HCT116 (cell line): ENCODE results near the gene NKTR. TPM values are rescaled to one million over a fixed set of nuclear protein-coding genes. Genes with fewer than 3 reads are reported as not detected.

ENCODE experiments used
- ATAC-seq: fragments of 200-7000 bp; cut with Tn5 transposase; 2 replicates; pipeline ENCODE4 v1.9.1; 2020; ENCODE audit warnings: mild to moderate bottlenecking, moderate library complexity
- BruUV-seq: library from RNA; stranded (reverse); fragments of 400-500 nt; replicated peaks from 2 replicates; lab custom pipeline; 2021; lab: Mats Ljungman, UMichigan
- CTCF ChIA-PET: fragments of 300-600 bp; sonication (Branson Sonifier 250); formaldehyde crosslinking; loops from one replicate; lab custom pipeline; 2021; ENCODE audit warnings: antibody characterized with exemption; lab: Charles Lee
- POLR2A ChIA-PET: fragments of 300-600, 350-600 bp; sonication (Branson Sonifier 250); formaldehyde crosslinking; loops from one replicate; lab custom pipeline; 2021; ENCODE audit warnings: antibody characterized with exemption; lab: Charles Lee
- RAD21 ChIA-PET, 2 experiments: fragments of 300-600 bp; sonication (Branson Sonifier 250); formaldehyde crosslinking; loops; one replicate each; lab custom pipeline; 2023; ENCODE audit warnings: low total read pairs in 2 of 2; ENCODE audit not compliant: uncharacterized antibody in 2 of 2, unreplicated experiment in 2 of 2, low non-redundant PET in 1 of 2; lab: Charles Lee
- DNase-seq: peaks from one replicate; pipeline ENCODE4 v3.0.0-alpha.2; 2010; ENCODE audit warnings: low read depth, low spot score
- H2AFZ ChIP-seq: fragments of 200-600 bp; shearing (Covaris generic), sonication (generic); 2 replicates; pipeline ENCODE4 v1.6.1; 2017; ENCODE audit warnings: low read depth, mixed run types, mixed read lengths, antibody characterized with exemption, low read length; ENCODE audit not compliant: poor library complexity, severe bottlenecking
- H3K27ac ChIP-seq: 2 replicates; pipeline ENCODE4 v1.5.1; 2012; ENCODE audit warnings: low read depth, low read length
- H3K27me3 ChIP-seq: fragments of 200-600 bp; sonication (generic); 2 replicates; pipeline ENCODE4 v1.6.1; 2016; ENCODE audit warnings: mixed run types, low read length, mixed read lengths; ENCODE audit not compliant: insufficient read depth
- H3K36me3 ChIP-seq, 2 experiments: fragments of 200-500 bp in 1 of 2; fragments of 200-600 bp in 1 of 2; sonication (Bioruptor generic) in 1 of 2; sonication (generic) in 1 of 2; 2 replicates each; pipeline versions ENCODE4 v1.5.1 to v1.6.1; 2014 to 2016; ENCODE audit warnings: low read length in 2 of 2, inconsistent platforms in 1 of 2, mixed read lengths in 1 of 2, mixed run types in 1 of 2; ENCODE audit not compliant: insufficient read depth in 2 of 2, control insufficient read depth in 1 of 2
- H3K4me1 ChIP-seq, 2 experiments: fragments of 200-600 bp in 1 of 2; sonication (generic) in 1 of 2; 2 replicates each; pipeline versions ENCODE4 v1.5.1 to v1.6.1; 2012 to 2017; ENCODE audit warnings: low read length in 2 of 2, inconsistent platforms in 1 of 2, mild to moderate bottlenecking in 1 of 2, mixed read lengths in 1 of 2, mixed run types in 1 of 2, moderate library complexity in 1 of 2; ENCODE audit not compliant: insufficient read depth in 2 of 2, control insufficient read depth in 1 of 2
- H3K4me2 ChIP-seq: fragments of 200-600 bp; sonication (generic); 2 replicates; pipeline ENCODE4 v1.6.1; 2017; ENCODE audit warnings: mixed run types, low read length, mixed read lengths
- H3K4me3 ChIP-seq, 2 experiments: fragments of 200-600 bp in 1 of 2; sonication (generic) in 1 of 2; replicated peaks in 1 of 2; 2 replicates each; pipeline ENCODE4 v1.5.1; 2011 to 2016; ENCODE audit warnings: low read length in 2 of 2, control low read depth in 1 of 2, low read depth in 1 of 2, mild to moderate bottlenecking in 1 of 2, mixed read lengths in 1 of 2, mixed run types in 1 of 2
- H3K79me2 ChIP-seq: fragments of 200-600 bp; sonication (generic); 2 replicates; pipeline ENCODE4 v1.6.1; 2017; ENCODE audit warnings: mild to moderate bottlenecking, mixed run types, low read length, moderate library complexity, mixed read lengths; ENCODE audit not compliant: insufficient read depth
- H3K9ac ChIP-seq: fragments of 200-600 bp; sonication (generic); 2 replicates; pipeline ENCODE4 v1.6.1; 2016; ENCODE audit warnings: low read length, mixed read lengths
- H3K9me2 ChIP-seq: fragments of 200-600 bp; sonication (generic), shearing (Covaris generic); 2 replicates; pipeline ENCODE4 v1.6.1; 2017; ENCODE audit warnings: mixed run types, mild to moderate bottlenecking, moderate library complexity; ENCODE audit not compliant: insufficient read depth
- H3K9me3 ChIP-seq, 2 experiments: fragments of 200-500 bp in 1 of 2; fragments of 200-600 bp in 1 of 2; sonication (Bioruptor generic) in 1 of 2; sonication (generic) in 1 of 2; 2 replicates each; pipeline ENCODE4 v1.6.1; 2014 to 2017; ENCODE audit warnings: low read length in 2 of 2, mixed read lengths in 2 of 2, inconsistent platforms in 1 of 2, low read depth in 1 of 2, mild to moderate bottlenecking in 1 of 2, mixed run types in 1 of 2, moderate library complexity in 1 of 2; ENCODE audit not compliant: control insufficient read depth in 1 of 2, insufficient read depth in 1 of 2
- H4K20me1 ChIP-seq: fragments of 200-600 bp; sonication (generic), shearing (Covaris generic); 2 replicates; pipeline ENCODE4 v1.6.1; 2017; ENCODE audit warnings: mixed run types, mild to moderate bottlenecking, moderate library complexity; ENCODE audit not compliant: insufficient read depth
- CBX3 ChIP-seq: IDR thresholded peaks from 2 replicates; pipeline ENCODE4 v1.6.1; 2012; ENCODE audit warnings: low read depth
- CEBPB ChIP-seq: IDR thresholded peaks from 2 replicates; pipeline ENCODE4 v1.6.1; 2012; ENCODE audit warnings: low read depth
- EZH2phosphoT487 ChIP-seq: fragments of 200-600 bp; IDR thresholded peaks from 2 replicates; pipeline ENCODE4 v1.6.1; 2018; ENCODE audit warnings: antibody characterized with exemption, borderline replicate concordance
- FOSL1 ChIP-seq: IDR thresholded peaks from 2 replicates; pipeline ENCODE4 v1.6.1; 2012; ENCODE audit warnings: low read depth
- JUND ChIP-seq: IDR thresholded peaks from 2 replicates; pipeline ENCODE4 v1.6.1; 2012
- POLR2A ChIP-seq: IDR thresholded peaks from 2 replicates; pipeline ENCODE4 v1.7.0; 2011; ENCODE audit warnings: borderline replicate concordance; ENCODE audit not compliant: insufficient read depth, insufficient read length; ENCODE audit errors: extremely low read depth
- POLR2AphosphoS5 ChIP-seq: IDR thresholded peaks from 2 replicates; pipeline ENCODE4 v1.6.1; 2011; ENCODE audit warnings: mild to moderate bottlenecking, low read depth, low read length, moderate library complexity
- RAD21 ChIP-seq: IDR thresholded peaks from 2 replicates; pipeline ENCODE4 v1.6.1; 2012; ENCODE audit warnings: low read depth, mild to moderate bottlenecking
- SP1 ChIP-seq: IDR thresholded peaks from 2 replicates; pipeline ENCODE4 v1.6.1; 2012; ENCODE audit warnings: low read depth
- SRF ChIP-seq: IDR thresholded peaks from 2 replicates; pipeline ENCODE4 v1.6.1; 2012; ENCODE audit warnings: low read depth
- ZNF274 ChIP-seq: fragments of 200-500 bp; sonication (Bioruptor generic); IDR thresholded peaks from 2 replicates; pipeline ENCODE4 v1.6.1; 2014; ENCODE audit warnings: mild to moderate bottlenecking, low read depth, low read length, inconsistent platforms
- intact Hi-C: fragments of 100-400 bp; cut with micrococcal nuclease; formaldehyde crosslinking; loops from 2 replicates; pipeline ENCODE4 v1.10.0; 2022
- total RNA-seq: library from RNA; stranded (reverse); gene quantifications from one replicate; pipeline ENCODE4 v1.2.1, GENCODE V29; 2021; ENCODE audit not compliant: unreplicated experiment
- TF ChIP-seq, protein P1 (sequence below): IDR thresholded peaks from 2 replicates; pipeline ENCODE4 v1.6.1; 2012
- TF ChIP-seq, protein P2 (sequence below), 3 experiments: fragments of 200-600 bp in 1 of 3; sonication (generic) in 1 of 3; IDR thresholded peaks in 2 of 3; conservative IDR thresholded peaks in 1 of 3; 2 replicates each; pipeline ENCODE4 v1.5.1; 2012 to 2017; ENCODE audit warnings: low read depth in 2 of 3, low read length in 2 of 3, antibody characterized with exemption in 1 of 3, borderline replicate concordance in 1 of 3, control low read depth in 1 of 3, mild to moderate bottlenecking in 1 of 3, mixed read lengths in 1 of 3, mixed run types in 1 of 3, moderate library complexity in 1 of 3; ENCODE audit not compliant: insufficient read depth in 1 of 3
- TF ChIP-seq, protein P3 (sequence below): IDR thresholded peaks from 2 replicates; pipeline ENCODE4 v1.6.1; 2012; ENCODE audit warnings: low read depth

The NKTR gene
- total RNA-seq, 1 experiment from 2014 or later = 59.7 TPM

DNA sequence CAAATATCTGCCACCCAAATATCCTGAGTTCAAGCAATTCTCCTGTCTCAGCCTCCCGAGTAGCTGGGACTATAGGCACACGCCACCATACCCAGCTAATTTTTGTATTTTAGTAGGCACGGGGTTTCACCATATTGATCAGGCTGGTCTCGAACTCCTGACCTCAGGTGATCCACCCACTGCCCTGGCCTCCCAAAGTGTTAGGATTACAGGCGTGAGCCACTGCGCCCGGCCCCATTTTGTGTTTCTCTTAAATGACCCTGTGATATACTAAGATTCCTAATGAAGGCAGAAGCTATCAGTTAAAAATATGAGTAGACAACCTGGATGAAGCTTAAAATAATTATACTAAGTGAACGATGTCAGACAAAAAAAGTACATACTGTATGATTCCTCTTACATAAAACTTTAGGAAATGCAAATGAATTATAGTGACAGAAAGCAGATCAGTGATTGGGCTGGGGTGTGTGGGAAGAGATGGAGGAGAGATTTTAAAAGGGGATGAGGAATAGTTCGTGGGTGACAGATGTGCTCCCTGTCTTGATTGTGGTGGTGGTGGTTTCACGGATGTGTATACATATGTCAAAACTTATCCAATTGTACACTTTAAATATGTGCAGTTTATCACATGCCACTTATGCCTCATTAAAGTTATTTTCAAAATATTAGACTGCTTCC is 81.0 kb downstream of the NKTR start:
- Histone ChIP-seq H3K36me3 (no peaks in the 10 kb centered on the region), H4K20me1 (no peaks in the 10 kb centered on the region), H3K4me2 (no peak overlapping the region), H3K79me2 (no peaks in the 10 kb centered on the region), H3K4me1 (peaks cover 3 to 23% of the 10 kb centered on the region in 2 experiments; a peak in 3 of 4 replicates), H3K4me3 (no peak overlapping the region), H3K27me3 (no peaks in the 10 kb centered on the region), H3K9me2 (no peaks in the 10 kb centered on the region), H2AFZ (no peak overlapping the region), H3K27ac (no peak overlapping the region), H3K9me3 (peaks cover 0 to 1% of the 10 kb centered on the region in 2 experiments; a peak in 1 of 4 replicates), H3K9ac (no peak overlapping the region)
- ChIA-PET CTCF (no interaction called here), POLR2A (no interaction called here), RAD21 (no interaction called here)
- no peak for DNase-seq
- ATAC-seq = no peak
- intact Hi-C loops = no loop called here
- no TSS peak for BruUV-seq
- TF ChIP-seq JUND (no peak), FOSL1 (no peak), SRF (no peak), SP1 (no peak), ZNF274 (no peak), EZH2phosphoT487 (no peak)
- TF ChIP-seq, protein P1, sequence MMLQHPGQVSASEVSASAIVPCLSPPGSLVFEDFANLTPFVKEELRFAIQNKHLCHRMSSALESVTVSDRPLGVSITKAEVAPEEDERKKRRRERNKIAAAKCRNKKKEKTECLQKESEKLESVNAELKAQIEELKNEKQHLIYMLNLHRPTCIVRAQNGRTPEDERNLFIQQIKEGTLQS = no peak

DNA sequence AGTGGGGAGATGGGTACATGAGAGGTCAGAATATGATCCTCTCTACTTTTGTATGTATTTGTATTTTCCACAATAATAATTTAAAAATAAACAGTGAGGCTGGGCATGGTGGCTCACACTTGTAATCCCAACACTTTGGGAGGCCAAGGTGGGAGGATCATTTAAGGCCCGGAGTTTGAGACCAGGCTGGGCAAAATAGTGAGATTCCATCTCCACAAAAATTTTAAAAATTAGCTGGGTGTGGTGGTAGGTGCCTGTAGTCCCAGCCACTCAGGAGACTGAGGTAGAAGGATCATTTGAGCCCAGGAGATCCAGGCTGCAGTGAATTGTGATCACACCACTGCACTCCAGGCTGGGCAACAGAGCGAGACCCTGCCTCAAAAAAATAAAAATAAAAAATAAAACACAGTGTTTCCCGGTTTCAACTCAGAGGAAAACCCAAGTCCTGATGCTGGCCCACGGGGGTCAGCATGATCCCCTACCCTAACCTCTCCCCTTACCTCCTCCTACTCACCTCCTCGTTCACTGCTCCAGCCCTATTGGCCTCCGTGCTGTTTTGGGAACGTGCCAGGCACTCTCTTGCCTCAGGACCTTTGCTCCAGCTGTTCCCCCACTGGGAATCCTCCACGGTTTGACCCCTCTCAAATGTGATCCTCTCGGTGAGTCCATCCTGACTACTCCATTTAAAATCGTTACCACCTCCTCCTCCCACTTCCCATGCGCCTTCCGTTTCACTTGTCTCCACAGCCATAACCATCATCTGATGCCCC is 82.0 kb downstream of the NKTR start:
- intact Hi-C loops = no loop called here
- H4K20me1 ChIP-seq = no peaks in the 10 kb centered on the region
- H3K4me3 ChIP-seq = no peak overlapping the region
- DNase-seq (no peak), ATAC-seq (no peak)
- H3K4me1 ChIP-seq = peaks cover 3 to 23% of the 10 kb centered on the region in 2 experiments; a peak in 3 of 4 replicates
- no peaks in the 10 kb centered on the region for H3K36me3 ChIP-seq
- no peaks in the 10 kb centered on the region for H3K9me2 ChIP-seq
- H3K27ac ChIP-seq = no peak overlapping the region
- CTCF ChIA-PET = no interaction called here
- POLR2A ChIA-PET = no interaction called here
- no TSS peak for BruUV-seq
- no peak overlapping the region for H3K9ac ChIP-seq
- H3K4me2 ChIP-seq = no peak overlapping the region
- RAD21 ChIA-PET = no interaction called here
- no peaks in the 10 kb centered on the region for H3K9me3 ChIP-seq
- no peak overlapping the region for H2AFZ ChIP-seq
- no peaks in the 10 kb centered on the region for H3K27me3 ChIP-seq
- no peaks in the 10 kb centered on the region for H3K79me2 ChIP-seq
- no peak for TF ChIP-seq CEBPB
- TF ChIP-seq, protein P1 = no peak
- TF ChIP-seq RAD21 = no peak
- TF ChIP-seq, protein P2, sequence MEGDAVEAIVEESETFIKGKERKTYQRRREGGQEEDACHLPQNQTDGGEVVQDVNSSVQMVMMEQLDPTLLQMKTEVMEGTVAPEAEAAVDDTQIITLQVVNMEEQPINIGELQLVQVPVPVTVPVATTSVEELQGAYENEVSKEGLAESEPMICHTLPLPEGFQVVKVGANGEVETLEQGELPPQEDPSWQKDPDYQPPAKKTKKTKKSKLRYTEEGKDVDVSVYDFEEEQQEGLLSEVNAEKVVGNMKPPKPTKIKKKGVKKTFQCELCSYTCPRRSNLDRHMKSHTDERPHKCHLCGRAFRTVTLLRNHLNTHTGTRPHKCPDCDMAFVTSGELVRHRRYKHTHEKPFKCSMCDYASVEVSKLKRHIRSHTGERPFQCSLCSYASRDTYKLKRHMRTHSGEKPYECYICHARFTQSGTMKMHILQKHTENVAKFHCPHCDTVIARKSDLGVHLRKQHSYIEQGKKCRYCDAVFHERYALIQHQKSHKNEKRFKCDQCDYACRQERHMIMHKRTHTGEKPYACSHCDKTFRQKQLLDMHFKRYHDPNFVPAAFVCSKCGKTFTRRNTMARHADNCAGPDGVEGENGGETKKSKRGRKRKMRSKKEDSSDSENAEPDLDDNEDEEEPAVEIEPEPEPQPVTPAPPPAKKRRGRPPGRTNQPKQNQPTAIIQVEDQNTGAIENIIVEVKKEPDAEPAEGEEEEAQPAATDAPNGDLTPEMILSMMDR (IDR thresholded peaks at IDR 0.05 in 2 of 3, conservative IDR thresholded peaks at IDR 0.05 in 1 of 3; ENCODE audit: borderline replicate concordance in 1 of 3, insufficient read depth in 1 of 3, low read depth in 2 of 3, low read length in 2 of 3) = no peak
- no peak for TF ChIP-seq POLR2AphosphoS5
- TF ChIP-seq POLR2A = no peak
- TF ChIP-seq CBX3 = no peak
- TF ChIP-seq, protein P3, sequence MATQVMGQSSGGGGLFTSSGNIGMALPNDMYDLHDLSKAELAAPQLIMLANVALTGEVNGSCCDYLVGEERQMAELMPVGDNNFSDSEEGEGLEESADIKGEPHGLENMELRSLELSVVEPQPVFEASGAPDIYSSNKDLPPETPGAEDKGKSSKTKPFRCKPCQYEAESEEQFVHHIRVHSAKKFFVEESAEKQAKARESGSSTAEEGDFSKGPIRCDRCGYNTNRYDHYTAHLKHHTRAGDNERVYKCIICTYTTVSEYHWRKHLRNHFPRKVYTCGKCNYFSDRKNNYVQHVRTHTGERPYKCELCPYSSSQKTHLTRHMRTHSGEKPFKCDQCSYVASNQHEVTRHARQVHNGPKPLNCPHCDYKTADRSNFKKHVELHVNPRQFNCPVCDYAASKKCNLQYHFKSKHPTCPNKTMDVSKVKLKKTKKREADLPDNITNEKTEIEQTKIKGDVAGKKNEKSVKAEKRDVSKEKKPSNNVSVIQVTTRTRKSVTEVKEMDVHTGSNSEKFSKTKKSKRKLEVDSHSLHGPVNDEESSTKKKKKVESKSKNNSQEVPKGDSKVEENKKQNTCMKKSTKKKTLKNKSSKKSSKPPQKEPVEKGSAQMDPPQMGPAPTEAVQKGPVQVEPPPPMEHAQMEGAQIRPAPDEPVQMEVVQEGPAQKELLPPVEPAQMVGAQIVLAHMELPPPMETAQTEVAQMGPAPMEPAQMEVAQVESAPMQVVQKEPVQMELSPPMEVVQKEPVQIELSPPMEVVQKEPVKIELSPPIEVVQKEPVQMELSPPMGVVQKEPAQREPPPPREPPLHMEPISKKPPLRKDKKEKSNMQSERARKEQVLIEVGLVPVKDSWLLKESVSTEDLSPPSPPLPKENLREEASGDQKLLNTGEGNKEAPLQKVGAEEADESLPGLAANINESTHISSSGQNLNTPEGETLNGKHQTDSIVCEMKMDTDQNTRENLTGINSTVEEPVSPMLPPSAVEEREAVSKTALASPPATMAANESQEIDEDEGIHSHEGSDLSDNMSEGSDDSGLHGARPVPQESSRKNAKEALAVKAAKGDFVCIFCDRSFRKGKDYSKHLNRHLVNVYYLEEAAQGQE = no peak
- TF ChIP-seq SRF = no peak
